Caki2 (cell line): Measurements from ENCODE around the gene TMEM131L. TPM values are rescaled to one million over a fixed set of nuclear protein-coding genes. Genes with fewer than 3 reads are reported as not detected.

Source experiments
- DNase-seq: peaks from one replicate; pipeline ENCODE4 v3.0.0-alpha.2; 2015; ENCODE audit warnings: low read depth
- in situ Hi-C: cut with HindIII; loops from 2 replicates; pipeline ENCODE4 v1.10.0; 2016; ENCODE audit warnings: low sequenced_read_pairs, low pct_unique_long_range_greater_than_20kb, mixed read lengths
- total RNA-seq: library from RNA; depleted of rRNA; stranded (reverse); fragments of >200 nt; shearing (Covaris generic); gene quantifications from 2 replicates; pipeline ENCODE4 v1.2.3, GENCODE V29; 2014; ENCODE audit warnings: low replicate concordance

The TMEM131L gene
- total RNA-seq, 1 experiment from 2014 or later: 6.0 TPM

DNA sequence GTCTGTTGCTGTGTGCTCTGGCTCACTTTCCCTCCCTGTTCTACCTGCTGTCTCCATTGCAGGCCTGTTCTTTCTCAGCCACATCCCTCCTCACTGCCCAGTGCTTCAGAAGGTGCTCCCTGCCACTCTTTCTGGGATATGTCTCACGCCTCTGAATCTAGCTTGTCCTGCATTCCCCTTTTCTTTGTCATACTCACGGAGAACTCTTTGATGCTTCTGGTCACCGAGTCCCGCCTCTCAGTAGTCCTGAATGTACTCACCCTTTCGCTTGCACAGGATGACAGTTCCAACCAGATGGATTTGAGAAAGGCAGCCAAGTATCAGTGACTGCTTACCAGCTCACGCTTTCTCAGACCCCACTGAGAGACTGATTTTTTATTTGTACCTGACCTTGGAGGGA is 152.7 kb downstream of the TMEM131L start:
- in situ Hi-C loops: no loop called here
- DNase-seq: no peak

DNA sequence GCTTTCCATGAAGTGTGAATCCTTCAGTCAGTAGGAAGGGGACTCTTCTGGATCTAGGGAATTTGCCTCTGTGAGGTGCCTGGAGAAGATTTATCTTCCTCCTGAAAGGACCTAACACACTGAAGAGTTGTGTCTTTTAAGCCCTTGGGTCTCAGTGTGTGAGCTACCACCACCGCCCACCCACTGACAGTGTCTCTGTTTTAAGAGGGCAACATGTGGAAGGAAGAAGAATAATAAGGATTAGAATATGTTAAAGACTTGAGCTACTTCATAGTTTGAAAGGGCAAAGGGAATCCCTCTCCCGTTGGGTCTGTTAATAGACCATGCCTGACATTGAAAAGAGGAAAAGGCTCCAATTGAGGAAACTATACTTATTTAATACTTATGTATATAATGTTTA is 153.7 kb downstream of the TMEM131L start:
- no peak for DNase-seq
- in situ Hi-C loops: no loop called here

DNA sequence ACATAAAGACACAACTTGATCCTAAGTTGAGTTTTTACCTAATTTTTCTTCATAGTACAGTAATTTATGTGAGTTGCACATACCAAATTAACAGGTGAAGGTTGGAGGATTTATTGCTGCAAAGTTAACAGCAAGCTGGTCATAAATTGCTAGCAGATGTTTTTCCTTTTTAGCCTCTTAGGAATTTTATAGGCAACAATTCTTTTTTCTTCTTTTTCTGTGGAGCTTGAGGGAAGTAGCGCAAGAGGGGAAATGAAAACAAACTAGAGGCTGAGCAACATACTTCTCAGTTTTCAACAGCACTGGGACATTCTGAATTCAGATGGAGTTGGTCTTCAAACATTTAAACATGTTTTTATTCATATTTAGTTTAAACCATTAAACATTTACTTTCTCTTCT is 154.2 kb downstream of the TMEM131L start:
- DNase-seq: no peak
- in situ Hi-C loops: no loop called here

DNA sequence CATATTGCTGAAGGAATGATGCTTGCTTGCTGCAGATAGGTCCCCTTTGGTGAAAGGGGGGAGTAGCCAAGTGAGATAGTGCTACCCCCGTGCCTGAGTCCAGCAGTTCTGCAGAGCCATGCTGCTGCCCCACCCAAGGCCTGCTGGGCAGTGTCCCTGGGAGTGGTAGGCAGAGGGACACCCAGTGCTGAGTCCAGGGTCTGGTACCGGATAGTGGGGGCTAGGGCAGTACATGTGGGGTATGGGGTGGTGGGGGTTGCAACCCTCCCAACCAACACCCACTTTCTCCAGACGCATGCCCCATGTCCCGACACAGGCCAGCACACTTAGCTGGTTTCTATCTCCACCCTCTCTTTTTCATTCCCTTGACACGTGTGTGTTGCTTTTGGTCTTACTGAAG is 155.9 kb downstream of the TMEM131L start:
- in situ Hi-C loops: no loop called here
- DNase-seq: no peak

DNA sequence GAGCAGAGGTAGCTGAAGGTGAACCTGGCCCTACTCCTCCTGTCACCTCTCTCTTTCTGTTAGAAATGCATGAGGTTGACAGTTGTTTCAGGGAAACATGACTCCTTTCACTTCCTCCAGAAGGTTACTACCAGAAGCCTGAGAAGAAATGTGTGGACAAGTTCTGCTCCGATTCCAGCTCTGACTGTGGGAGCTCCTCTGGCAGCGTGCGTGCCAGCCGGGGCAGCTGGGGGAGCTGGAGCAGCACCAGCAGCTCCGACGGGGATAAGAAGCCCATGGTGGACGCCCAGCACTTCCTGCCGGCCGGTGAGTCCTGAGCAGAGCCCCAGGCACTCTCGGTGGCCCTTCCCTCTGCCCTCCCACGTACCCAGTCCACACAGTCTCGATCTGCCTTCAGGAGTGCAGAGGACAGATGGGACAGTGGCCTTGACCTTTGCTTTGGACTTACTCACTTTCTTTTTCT is 156.6 kb downstream of the TMEM131L start:
- DNase-seq: no peak
- in situ Hi-C loops: no loop called here

DNA sequence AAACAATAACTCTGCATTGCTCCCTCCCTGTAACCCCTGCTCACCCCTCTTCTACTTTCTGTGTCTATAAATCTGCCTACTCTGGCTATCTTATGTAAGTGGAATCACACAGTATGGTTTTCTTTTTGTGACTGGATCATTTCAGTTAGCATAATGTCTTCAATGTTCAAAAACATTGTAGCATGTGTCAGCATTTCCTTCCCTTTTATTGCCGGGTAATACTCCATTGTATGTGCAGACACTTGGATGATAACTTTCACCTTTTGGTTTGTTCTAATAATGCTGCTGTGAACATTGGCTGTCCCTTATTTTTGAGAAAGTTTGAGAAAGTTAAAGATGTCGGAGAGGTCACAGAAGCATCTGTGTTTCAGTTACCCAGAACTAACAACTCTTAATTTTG is 157.3 kb downstream of the TMEM131L start:
- in situ Hi-C loops: no loop called here
- DNase-seq: no peak

DNA sequence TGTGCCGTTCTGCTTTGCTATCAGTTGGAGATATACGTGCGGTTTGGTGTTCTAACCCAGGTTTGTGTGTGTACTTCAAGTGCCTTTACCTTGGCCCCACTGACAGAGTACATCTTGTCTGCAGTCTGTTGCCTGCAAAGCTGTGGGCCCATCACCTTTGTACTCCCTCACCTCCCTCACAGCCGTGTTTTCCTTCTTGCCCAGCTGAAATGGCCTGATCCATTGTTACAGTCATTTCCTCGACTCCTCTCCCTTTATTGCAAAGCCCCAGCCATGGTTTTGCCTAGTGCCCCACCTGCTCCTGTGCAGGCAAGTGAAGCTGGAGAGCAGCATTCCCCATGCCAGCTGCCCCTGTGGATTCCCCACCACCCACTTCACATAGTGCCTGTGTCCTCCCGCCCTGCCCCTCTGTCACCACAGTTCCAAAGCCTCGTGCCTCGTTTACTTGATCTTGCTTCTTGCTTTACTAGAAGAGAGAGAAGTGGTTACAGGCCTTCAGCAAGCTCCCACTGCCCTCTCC is 162.7 kb downstream of the TMEM131L start:
- in situ Hi-C loops: no loop called here
- DNase-seq: no peak

DNA sequence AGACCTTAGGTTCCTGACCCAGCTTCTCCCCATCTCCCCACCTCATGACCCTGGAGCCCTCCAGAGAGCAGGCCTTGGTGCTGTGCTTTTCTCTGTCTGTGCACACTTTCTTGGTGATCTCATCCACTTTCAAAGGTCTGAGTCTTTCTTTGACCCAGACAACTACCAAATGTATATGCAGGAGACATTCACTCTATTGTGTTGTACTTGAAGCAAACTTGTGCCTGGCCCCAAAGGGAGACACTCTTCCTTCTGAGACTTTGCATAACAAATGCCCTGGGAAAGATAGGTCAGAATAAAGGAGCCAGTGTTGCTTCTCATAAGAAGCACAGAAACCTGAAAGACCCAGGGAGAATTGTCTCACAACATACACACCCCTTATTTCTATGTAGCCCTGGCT is 163.6 kb downstream of the TMEM131L start:
- in situ Hi-C loops: no loop called here
- DNase-seq: no peak

DNA sequence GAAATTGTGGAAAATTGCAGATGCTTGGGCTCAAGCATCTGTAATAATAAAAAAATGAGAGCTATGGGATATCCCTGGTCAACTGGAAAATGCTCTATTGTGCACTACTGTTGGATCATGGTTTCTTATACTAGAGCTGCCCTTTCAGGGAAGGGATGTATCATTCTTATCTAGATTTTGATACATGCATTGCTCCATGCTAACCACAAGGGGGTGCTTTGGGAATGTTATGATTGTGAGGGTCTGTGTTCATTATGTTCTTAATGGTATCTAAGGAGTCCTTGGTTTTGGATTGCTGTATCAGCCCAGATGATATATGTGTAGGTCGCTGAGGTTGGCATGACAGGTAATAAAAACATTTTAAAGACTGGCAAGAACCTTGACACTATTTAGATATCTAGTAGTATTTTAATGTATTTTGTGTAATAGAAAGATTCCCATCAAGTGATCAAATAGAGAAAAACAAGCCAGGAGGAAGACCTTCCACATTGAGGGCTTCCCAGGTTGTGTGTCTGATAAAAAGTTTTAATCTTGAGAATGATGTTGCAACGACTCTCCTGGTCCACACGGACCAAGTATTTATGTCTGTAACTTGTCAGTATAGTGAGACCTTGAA is 168.7 kb downstream of the TMEM131L start:
- no peak for DNase-seq
- in situ Hi-C loops: no loop called here

DNA sequence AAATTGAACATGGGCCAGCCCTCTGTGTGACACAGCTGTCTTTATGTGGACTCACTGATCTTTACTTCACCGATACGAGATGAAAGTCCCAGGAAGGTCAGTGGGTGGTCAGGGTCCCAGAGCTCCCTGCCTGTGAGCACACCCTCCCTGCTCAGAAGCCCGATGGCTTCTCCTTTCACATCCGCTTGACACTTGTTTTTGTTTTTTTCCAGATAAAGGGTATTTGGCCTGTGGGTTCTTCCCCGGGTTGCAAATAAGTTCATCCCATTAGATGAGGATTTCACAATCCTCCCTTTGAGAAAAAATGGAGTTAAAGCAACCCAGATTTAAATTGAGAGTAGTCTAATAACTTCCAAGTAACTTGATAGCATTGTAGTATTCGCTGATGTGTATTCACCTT is 169.7 kb downstream of the TMEM131L start:
- in situ Hi-C loops: no loop called here

DNA sequence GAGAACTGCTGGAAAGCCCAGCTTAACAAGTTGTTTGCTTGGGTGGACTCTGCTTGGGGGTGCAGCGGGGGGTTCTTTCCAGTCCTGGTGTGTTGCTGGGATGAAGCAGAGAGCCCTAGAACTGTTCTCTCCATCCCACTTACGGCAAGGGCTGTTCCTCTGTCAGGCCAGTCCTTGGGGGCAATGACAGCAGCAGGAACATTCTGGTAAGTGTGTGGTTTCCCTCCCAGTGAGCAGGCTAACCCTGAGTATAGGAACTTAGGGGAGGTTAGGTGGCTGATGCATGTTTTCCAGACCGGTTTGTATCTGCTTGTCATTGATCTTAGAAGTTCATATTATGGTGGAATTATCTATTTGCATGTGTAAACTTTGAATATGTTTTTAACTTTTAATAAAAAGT is 171.0 kb downstream of the TMEM131L start:
- no peak for DNase-seq
- in situ Hi-C loops: no loop called here

More for the DNA sequence above, 169.7 kb downstream of the TMEM131L start:
- no peak for DNase-seq

DNA sequence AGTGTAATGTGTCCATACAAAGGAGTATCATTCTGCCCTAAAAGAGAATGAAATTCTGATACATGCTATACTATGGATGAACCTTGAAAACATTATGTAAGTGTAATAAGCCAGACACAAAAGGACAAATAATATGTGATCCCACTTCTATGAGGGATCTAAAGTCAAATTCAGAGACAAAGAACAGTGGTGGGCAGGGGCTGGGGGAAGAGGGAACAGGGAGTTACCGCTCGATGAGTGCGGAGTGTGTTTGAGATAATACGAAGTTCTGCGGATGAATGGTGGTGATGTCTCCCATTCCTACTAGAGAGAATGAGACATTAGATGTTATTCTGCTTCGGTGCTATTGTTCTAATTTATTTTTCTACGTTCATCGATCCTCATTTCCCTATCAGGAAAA is 171.9 kb downstream of the TMEM131L start:
- in situ Hi-C loops: no loop called here
- DNase-seq: no peak

DNA sequence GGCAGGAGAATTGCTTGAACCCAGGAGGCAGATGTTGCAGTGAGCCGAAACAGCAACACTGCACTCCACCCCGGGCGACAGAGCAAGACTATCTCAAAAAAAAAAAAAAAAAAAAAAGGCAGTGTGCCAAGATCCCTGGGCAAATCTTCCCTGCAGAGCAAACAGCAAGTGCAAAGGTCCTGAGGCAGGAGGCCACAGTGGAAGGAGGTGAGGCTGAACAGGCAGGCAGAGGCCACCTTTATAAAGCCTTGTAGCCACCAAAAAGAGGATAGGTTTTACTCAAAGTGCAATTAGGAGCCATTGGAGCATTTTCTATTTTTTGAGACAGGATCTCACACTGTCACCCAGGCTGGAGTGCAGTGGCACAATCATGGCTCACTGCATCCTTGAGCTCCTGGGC is 172.8 kb downstream of the TMEM131L start:
- DNase-seq: no peak
- in situ Hi-C loops: no loop called here

DNA sequence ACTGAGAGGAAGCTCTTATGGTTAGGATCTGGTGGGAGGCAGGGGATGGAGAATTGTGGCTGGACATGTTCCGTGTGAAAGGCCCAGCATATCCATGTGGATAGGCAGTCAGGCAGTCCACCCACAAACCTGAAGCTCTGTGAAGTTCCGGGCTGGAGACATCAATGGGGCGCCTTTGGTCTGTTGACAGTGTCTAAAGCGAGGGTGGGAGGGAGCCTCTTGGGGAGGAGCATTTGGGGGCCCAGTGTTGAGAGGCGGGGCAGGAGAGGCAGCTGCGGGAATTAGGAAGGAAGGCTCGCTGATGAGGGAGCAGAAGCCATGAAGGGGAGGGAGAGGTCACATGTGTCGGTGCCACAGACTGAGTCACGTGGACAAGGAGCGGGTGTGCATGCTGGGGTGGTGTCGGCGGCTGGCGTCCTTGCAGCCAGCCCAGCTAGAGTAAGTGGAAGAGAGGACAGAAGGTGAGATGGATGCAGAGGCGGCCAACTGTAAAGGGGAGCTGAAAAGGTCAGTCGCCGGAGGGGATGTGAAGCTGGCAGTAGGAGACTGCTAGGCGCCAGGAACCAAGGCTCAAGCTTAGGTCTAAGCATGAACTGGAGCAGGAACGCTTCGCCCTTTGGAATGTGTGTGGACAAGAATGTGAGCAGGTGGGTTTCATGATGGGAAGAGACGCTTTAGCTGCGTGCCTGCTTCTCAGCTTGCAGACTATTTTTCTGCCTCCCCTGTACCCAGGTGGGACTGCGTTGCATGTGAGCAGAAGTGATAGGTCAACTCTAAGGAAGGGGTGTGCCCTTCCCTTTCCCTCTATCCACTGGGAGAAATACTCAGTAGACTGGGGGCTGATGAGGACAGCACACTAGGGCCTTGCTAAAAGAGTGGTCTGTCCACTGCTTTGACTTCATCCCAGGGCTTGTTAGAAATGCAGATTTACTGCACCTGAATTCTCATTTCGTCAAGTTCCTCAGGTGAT is 174.0 kb downstream of the TMEM131L start:
- DNase-seq: no peak
- in situ Hi-C loops: no loop called here

DNA sequence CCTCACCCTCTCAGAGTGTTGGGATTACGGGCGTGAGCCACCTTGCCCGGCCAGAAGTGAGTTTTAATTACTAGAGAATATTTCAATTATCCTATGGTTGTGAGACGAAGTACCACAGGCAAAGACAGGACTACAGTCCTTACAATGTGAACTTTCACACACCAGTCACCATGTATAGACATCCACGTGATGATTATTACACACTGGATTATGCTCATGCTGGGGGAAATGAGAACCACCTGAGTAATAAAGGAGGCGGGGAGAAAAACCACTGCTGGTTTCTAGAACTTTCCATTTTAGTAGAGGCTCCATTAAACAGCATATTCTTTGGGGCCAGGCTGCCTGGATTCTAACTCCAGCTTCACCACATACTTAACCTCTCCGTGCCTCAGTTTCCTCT is 175.4 kb downstream of the TMEM131L start:
- no peak for DNase-seq
- in situ Hi-C loops: no loop called here

DNA sequence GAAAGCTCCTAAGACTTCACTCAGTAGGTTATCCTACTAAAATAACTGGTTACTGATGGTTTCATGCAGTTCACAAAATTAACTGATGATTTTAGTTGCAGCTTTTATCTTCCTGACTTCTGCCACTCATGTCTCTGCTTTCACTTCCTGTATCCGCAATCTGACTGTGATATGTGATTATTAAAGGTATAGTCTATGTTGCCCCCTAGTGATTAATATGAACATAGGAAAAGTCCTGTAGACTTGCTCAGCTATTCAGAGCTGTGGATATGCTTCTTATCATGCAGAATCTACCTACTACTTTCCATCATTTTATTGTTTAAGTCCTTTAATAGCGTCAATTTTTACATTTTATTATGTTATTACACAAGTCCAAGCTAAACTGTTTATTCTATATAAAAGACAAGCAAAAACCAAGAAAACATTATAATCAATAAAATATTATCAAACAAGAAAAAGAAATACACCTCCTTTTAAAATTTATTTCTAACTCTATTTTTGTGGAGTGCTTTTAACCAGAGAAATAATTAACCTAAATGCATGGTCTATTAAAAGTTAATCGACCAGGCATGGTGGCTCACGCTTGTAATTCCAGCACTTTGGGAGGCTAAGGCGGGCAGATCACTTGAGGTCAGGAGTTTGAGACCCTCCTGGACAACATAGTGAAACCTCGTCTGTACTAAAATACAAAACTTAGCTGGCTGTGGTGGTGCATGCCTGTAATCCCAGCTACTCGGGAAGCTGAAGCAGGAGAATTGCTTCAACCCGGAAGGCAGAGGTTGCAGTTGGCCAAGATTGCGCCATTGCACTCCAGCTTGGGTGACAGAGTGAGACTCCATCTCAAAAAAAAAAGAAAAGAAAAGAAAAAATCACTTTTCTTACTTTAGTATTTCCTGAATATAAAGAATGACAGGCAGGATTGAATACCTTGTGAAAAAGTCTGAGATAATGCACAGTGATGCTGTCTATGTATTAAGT is 177.5 kb downstream of the TMEM131L start:
- peak; percentile 22 for DNase-seq
- in situ Hi-C loops: no loop called here

DNA sequence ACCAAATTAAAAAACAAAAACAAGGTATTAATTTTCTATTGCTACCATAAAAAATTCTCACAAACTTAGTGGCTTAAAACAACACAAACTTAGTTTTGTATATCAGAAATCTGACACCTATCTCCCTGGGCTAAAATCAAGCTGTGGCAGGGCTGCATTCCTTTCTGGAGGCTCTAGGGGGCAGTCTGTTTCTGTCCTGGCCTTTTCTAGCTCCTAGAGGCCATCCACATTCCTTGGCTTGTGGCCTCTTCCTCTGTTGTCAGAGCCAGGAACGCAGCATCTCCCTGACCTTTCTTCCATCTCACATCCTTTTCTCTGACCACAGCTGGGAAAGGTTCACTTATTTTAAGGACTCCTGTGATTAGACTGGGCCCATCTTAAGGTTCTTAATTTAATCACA is 179.0 kb downstream of the TMEM131L start:
- DNase-seq: no peak
- in situ Hi-C loops: no loop called here

DNA sequence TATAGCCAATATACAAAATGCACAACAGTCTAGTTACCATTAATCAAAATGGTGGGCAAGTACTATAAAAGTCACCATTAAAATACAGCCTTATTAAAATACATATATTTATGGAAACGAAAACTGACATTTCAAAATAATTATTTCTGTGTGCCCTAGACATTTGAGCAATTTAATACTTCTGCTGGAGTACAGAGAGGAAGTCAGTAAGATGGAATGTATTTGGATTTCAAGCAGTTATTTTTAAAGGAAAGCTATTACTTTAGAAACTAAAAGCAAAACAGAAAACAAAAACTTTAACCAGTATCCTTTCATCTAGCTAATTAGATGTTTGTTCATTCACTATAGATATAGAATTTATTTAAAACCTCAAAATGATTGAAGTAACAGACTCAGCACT is 180.1 kb downstream of the TMEM131L start:
- no peak for DNase-seq

More for the DNA sequence above, 180.1 kb downstream of the TMEM131L start:
- in situ Hi-C loops: no loop called here
